Anterior cingulate cortex (tissue), 58 donors: Measurements from ENCODE around the gene PALM3.

Experiments
- DNase-seq, 58 donors: peaks; one replicate each; lab custom pipeline; 2025; lab: John Stamatoyannopoulos, UW

Gene PALM3

GRCh38 chr19:14089662-14090508, 28.0 kb upstream of the PALM3 start:
- peak in 28 of 58 donors; percentile 16 to 57 (median 34) for DNase-seq

- DNase-seq = peak in 1 of 58 donors; percentile 22
These were observed 27.5 kb upstream of the PALM3 start for GRCh38 chr19:14089412-14089661.

GRCh38 chr19:14088634-14089411, 26.9 kb upstream of the PALM3 start:
- no peak for DNase-seq

- DNase-seq = no peak
These were observed 24.2 kb upstream of the PALM3 start for GRCh38 chr19:14086098-14086497.

- DNase-seq = no peak
These were observed 23.6 kb upstream of the PALM3 start, which contains the start of gene C19orf67 for GRCh38 chr19:14085309-14085995. Gene C19orf67 (minus strand): TSS chr19:14085783. CDS start chr19:14085627, 156 bp downstream.

- no peak for DNase-seq
These were observed 20.7 kb upstream of the PALM3 start for GRCh38 chr19:14082675-14082960.

GRCh38 chr19:14081797-14082674, 20.2 kb upstream of the PALM3 start:
- peak in 14 of 58 donors; percentile 22 to 65 (median 55) for DNase-seq

- DNase-seq = peak; percentile 82 to 100 (median 97)
These were observed 19.3 kb upstream of the PALM3 start for GRCh38 chr19:14080887-14081796.

- peak in 1 of 58 donors; percentile 4 for DNase-seq
These were observed 16.5 kb upstream of the PALM3 start for GRCh38 chr19:14078411-14078810.

- peak in 32 of 58 donors; percentile 10 to 73 (median 54) for DNase-seq
These were observed 12.3 kb upstream of the PALM3 start for GRCh38 chr19:14073925-14074838.

GRCh38 chr19:14073261-14073924, 11.5 kb upstream of the PALM3 start:
- peak in 54 of 58 donors; percentile 17 to 82 (median 67) for DNase-seq

GRCh38 chr19:14072535-14073260, 10.8 kb upstream of the PALM3 start, which contains the start of gene MISP3:
Gene MISP3 (plus strand): TSS chr19:14072786. CDS start chr19:14073310, 524 bp downstream.
- peak in 20 of 58 donors; percentile 12 to 66 (median 47) for DNase-seq

GRCh38 chr19:14070268-14071050, 8.6 kb upstream of the PALM3 start:
- DNase-seq = no peak

- DNase-seq = no peak
These were observed 4.3 kb upstream of the PALM3 start for GRCh38 chr19:14066134-14066533.

GRCh38 chr19:14063105-14063504, 1.2 kb upstream of the PALM3 start:
- DNase-seq = no peak

- DNase-seq = no peak
These were observed 631 bp upstream of the PALM3 start for GRCh38 chr19:14062558-14062855.
